Hepatocyte (in vitro differentiated cells): ENCODE data around the gene RRAS.

Experiments
- EZH2 ChIP-seq: fragments of 200-600 bp; sonication (generic); IDR thresholded peaks from 2 replicates; pipeline ENCODE4 v1.6.1; 2016; ENCODE audit warnings: antibody characterized with exemption, mild to moderate bottlenecking, borderline replicate concordance
- EZH2phosphoT487 ChIP-seq: fragments of 200-600 bp; sonication (generic); IDR thresholded peaks from one replicate; pipeline ENCODE4 v1.6.1; 2018; ENCODE audit warnings: antibody characterized with exemption, mild to moderate bottlenecking, low read depth, moderate library complexity; ENCODE audit not compliant: unreplicated experiment, severe bottlenecking
- TF ChIP-seq, protein P1 (sequence below): fragments of 200-600 bp; sonication (generic); IDR thresholded peaks from 2 replicates; pipeline ENCODE4 v1.5.1; 2016; ENCODE audit warnings: antibody characterized with exemption, mild to moderate bottlenecking; ENCODE audit not compliant: poor library complexity

- TF ChIP-seq, protein P1, sequence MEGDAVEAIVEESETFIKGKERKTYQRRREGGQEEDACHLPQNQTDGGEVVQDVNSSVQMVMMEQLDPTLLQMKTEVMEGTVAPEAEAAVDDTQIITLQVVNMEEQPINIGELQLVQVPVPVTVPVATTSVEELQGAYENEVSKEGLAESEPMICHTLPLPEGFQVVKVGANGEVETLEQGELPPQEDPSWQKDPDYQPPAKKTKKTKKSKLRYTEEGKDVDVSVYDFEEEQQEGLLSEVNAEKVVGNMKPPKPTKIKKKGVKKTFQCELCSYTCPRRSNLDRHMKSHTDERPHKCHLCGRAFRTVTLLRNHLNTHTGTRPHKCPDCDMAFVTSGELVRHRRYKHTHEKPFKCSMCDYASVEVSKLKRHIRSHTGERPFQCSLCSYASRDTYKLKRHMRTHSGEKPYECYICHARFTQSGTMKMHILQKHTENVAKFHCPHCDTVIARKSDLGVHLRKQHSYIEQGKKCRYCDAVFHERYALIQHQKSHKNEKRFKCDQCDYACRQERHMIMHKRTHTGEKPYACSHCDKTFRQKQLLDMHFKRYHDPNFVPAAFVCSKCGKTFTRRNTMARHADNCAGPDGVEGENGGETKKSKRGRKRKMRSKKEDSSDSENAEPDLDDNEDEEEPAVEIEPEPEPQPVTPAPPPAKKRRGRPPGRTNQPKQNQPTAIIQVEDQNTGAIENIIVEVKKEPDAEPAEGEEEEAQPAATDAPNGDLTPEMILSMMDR = no peak
- no peak for TF ChIP-seq EZH2
- TF ChIP-seq EZH2phosphoT487 = no peak
Measured at GRCh38 chr19:49626226-49626625, 13.7 kb downstream of the RRAS start.
